Measurements from ENCODE around the gene DNAJB11. TPM values are rescaled to one million over a fixed set of nuclear protein-coding genes. Genes with fewer than 3 reads are reported as not detected.

The DNAJB11 gene
- total RNA-seq, 4 donors from 2014 or later = 22.9 to 42.1 (median 25.0) TPM

- no peak for TF ChIP-seq EP300 (IDR thresholded peaks at IDR 0.05)
- TF ChIP-seq CTCF (IDR thresholded peaks at IDR 0.05) = no peak
- TF ChIP-seq POLR2AphosphoS5 (IDR thresholded peaks at IDR 0.05) = no peak
- no peak for TF ChIP-seq POLR2A (IDR thresholded peaks at IDR 0.05; ENCODE audit: low read depth)
- 77% methylated on average over 8 of the region's 17 CpGs for WGBS
- no peak for DNase-seq (ENCODE audit: extremely low spot score)
- peaks cover 0 to 37% (median 0%) of the 10 kb centered on the region in 4 donors for H3K27me3 ChIP-seq
- intact Hi-C loops (cut with DNase I) = no loop called here
- no peak overlapping the region for H3K4me3 ChIP-seq
- H3K36me3 ChIP-seq = no peaks in the 10 kb centered on the region
- H3K4me1 ChIP-seq = peaks cover 0 to 11% (median 10%) of the 10 kb centered on the region in 4 donors
- no peak overlapping the region for H3K27ac ChIP-seq (replicated peaks in 1 of 4)
- H3K9me3 ChIP-seq = no peaks in the 10 kb centered on the region
These were observed 49.9 kb downstream of the DNAJB11 start for GRCh38 chr3:186620213-186621092.

DNA sequence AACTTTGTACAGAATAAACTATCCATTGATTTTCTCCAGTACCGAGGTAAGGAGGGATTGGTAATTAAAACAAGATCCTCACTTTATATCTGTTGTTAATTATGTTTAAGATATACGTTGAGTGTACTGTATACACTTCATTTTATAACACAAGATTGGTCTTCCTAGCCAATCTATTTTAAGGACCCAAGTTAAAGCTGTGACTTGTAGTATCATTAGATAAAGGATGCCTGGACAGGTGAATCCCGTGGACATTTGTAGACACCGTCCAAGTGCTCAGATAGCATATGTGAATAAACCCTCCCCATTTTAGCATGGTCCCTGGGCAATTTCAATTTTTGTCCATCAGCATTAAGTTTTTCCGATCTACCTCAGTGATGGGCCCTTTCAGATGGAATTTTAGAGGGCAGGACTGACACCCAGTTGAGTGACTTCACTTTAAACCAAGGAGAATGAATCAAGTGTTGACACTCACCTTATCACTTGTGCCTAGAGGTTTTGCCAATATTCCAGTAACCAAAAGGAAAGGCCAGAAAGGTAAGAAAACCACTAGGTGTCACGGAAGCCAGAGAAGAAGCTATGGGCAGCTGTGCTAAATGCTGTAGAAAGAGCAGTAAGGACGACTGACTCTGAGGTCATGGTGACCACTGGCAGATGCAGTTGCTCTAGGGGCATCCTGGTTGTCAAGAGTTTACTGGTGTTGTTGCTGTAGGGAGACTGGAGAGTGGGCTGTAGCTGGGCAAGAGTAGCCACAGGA, 51.6 kb downstream of the DNAJB11 start:
- no peaks in the 10 kb centered on the region for H3K9me3 ChIP-seq
- no peak overlapping the region for H3K4me3 ChIP-seq
- intact Hi-C loops (cut with DNase I) = no loop called here
- no peak for DNase-seq (ENCODE audit: extremely low spot score)
- H3K27me3 ChIP-seq = peaks cover 0 to 39% (median 0%) of the 10 kb centered on the region in 4 donors
- H3K4me1 ChIP-seq = peaks cover 0 to 5% (median 5%) of the 10 kb centered on the region in 4 donors
- WGBS = 85% methylated on average over 7 of the region's 7 CpGs
- no peak overlapping the region for H3K27ac ChIP-seq (replicated peaks in 1 of 4)
- no peaks in the 10 kb centered on the region for H3K36me3 ChIP-seq
- TF ChIP-seq POLR2A (IDR thresholded peaks at IDR 0.05; ENCODE audit: low read depth) = no peak
- TF ChIP-seq CTCF (IDR thresholded peaks at IDR 0.05) = no peak
- no peak for TF ChIP-seq EP300 (IDR thresholded peaks at IDR 0.05)
- no peak for TF ChIP-seq POLR2AphosphoS5 (IDR thresholded peaks at IDR 0.05)

DNA sequence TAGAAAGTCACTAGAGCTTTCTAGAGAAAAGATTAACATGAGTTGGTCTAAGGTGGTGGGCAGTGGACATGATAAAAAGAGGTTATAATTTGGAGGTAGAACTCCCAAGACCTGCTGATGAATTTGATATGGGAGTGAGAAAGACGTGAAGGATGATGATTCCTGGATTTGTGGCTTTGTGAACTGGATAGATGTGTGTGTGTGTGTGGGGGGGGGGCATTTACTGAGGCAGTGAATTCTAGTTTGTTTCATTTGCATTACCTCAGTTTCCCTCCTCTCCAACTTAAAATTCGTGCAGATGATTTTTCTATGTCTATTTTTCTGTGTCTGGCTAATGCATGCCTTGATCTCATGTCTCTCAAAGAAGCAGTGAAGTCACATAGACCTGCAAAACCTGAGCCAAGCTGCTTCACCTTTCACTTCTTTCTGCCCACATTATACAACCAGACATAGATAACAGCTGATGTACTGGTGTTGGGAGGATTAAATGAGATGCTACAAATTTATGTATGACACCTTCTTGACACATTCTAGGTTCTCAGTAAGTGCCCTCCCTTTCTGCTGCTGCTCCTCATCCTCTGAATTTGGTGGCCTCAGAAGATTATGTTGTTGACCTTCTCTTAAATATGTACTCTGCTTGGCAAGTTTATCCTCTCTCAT, 52.3 kb downstream of the DNAJB11 start:
- TF ChIP-seq CTCF (IDR thresholded peaks at IDR 0.05) (no peak), POLR2A (IDR thresholded peaks at IDR 0.05; ENCODE audit: low read depth) (no peak), POLR2AphosphoS5 (IDR thresholded peaks at IDR 0.05) (no peak), EP300 (IDR thresholded peaks at IDR 0.05) (no peak)
- H3K36me3 ChIP-seq = no peaks in the 10 kb centered on the region
- WGBS = 38% methylated on average over 2 of the region's 2 CpGs
- no peak overlapping the region for H3K27ac ChIP-seq (replicated peaks in 1 of 4)
- DNase-seq (ENCODE audit: extremely low spot score) = no peak
- no peak overlapping the region for H3K4me3 ChIP-seq
- no peaks in the 10 kb centered on the region for H3K9me3 ChIP-seq
- H3K27me3 ChIP-seq = peaks cover 0 to 31% (median 0%) of the 10 kb centered on the region in 4 donors
- intact Hi-C loops (cut with DNase I) = no loop called here
- no peaks in the 10 kb centered on the region for H3K4me1 ChIP-seq

- H3K4me3 ChIP-seq = no peak overlapping the region
- no peaks in the 10 kb centered on the region for H3K4me1 ChIP-seq
- DNase-seq (ENCODE audit: extremely low spot score) = no peak
- TF ChIP-seq POLR2AphosphoS5 (IDR thresholded peaks at IDR 0.05) (no peak), EP300 (IDR thresholded peaks at IDR 0.05) (no peak), CTCF (IDR thresholded peaks at IDR 0.05) (no peak), POLR2A (IDR thresholded peaks at IDR 0.05; ENCODE audit: low read depth) (no peak)
- WGBS = 78% methylated on average over 4 of the region's 4 CpGs
- intact Hi-C loops (cut with DNase I) = no loop called here
- H3K9me3 ChIP-seq = no peaks in the 10 kb centered on the region
- H3K27ac ChIP-seq (replicated peaks in 1 of 4) = no peak overlapping the region
- H3K36me3 ChIP-seq = no peaks in the 10 kb centered on the region
- peaks cover 0 to 18% (median 0%) of the 10 kb centered on the region in 4 donors for H3K27me3 ChIP-seq
These were observed 54.1 kb downstream of the DNAJB11 start for GRCh38 chr3:186624598-186624997.

Measured in esophagus muscularis mucosa (tissue), 4 donors.